Stimulated activated CD8-positive, alpha-beta memory T cell treated with anti-CD3 and anti-CD28 coated beads, Interleukin-2, amount 100 ng/mL, for 48 hours (primary cell): ENCODE data around the gene NADK.
"Not testable (repeated sequence)": the region's sequence is repeated elsewhere in the genome, so short reads cannot be mapped to it uniquely, and the experiment has no call there.

ENCODE experiments used
- DNase-seq, 2 donors: peaks; one replicate each; pipeline ENCODE4 v3.0.0-alpha.2; 2020; ENCODE audit warnings: low read depth in 2 of 2

The NADK gene

GRCh38 chr1:1748686-1749321, 29.5 kb downstream of the NADK start:
- no peak for DNase-seq

- DNase-seq, result not testable (repeated sequence)
These were observed 31.7 kb downstream of the NADK start for GRCh38 chr1:1746566-1746909.

- peak; percentile 40 to 86 for DNase-seq
These were observed 32.4 kb downstream of the NADK start for GRCh38 chr1:1745651-1746565.

- not testable (repeated sequence) for DNase-seq
These were observed 35.7 kb downstream of the NADK start for GRCh38 chr1:1742529-1742928.

- DNase-seq, result not testable (repeated sequence)
These were observed 37.3 kb downstream of the NADK start for GRCh38 chr1:1741013-1741412.

GRCh38 chr1:1738799-1739337, 39.4 kb downstream of the NADK start:
- DNase-seq, result not testable (repeated sequence)

GRCh38 chr1:1737675-1738590, 40.3 kb downstream of the NADK start:
- DNase-seq, result not testable (repeated sequence)

- no peak for DNase-seq
These were observed 45.9 kb downstream of the NADK start for GRCh38 chr1:1732381-1732780.

- no peak for DNase-seq
These were observed 47.4 kb downstream of the NADK start for GRCh38 chr1:1730870-1731269.

GRCh38 chr1:1730230-1730629, 48.0 kb downstream of the NADK start:
- DNase-seq, result not testable (repeated sequence)

GRCh38 chr1:1729116-1729816, 49.0 kb downstream of the NADK start:
- DNase-seq, result not testable (repeated sequence)

- DNase-seq, result not testable (repeated sequence)
These were observed 49.8 kb downstream of the NADK start for GRCh38 chr1:1728308-1729005.

GRCh38 chr1:1727131-1727651, 51.1 kb downstream of the NADK start:
- not testable (repeated sequence) for DNase-seq

- DNase-seq, result not testable (repeated sequence)
These were observed 52.2 kb downstream of the NADK start for GRCh38 chr1:1726088-1726487.

GRCh38 chr1:1724035-1724864, 54.0 kb downstream of the NADK start, which contains the start of gene CDK11A:
TSS of gene CDK11A (minus strand) at chr1:1724357. CDS start at chr1:1722818, 1,539 bp downstream.
- peak; percentile 94 to 98 for DNase-seq

- DNase-seq, result no peak
These were observed 57.1 kb downstream of the NADK start for GRCh38 chr1:1721201-1721600.

- not testable (repeated sequence) for DNase-seq
These were observed 63.0 kb downstream of the NADK start for GRCh38 chr1:1715109-1715883.

GRCh38 chr1:1707897-1708296, 70.4 kb downstream of the NADK start:
- not testable (repeated sequence) for DNase-seq
